Loucy (cell line): ENCODE results near the gene TRPM5.

Experiments
- H2AFZ ChIP-seq: fragments of 200-600 bp; sonication (generic); 2 replicates; pipeline ENCODE4 v1.6.0; 2016; ENCODE audit warnings: antibody characterized with exemption, mild to moderate bottlenecking, low read length, moderate library complexity
- H3F3A ChIP-seq: fragments of 200-600 bp; 2 replicates; pipeline ENCODE4 v1.6.0; 2016; ENCODE audit warnings: antibody characterized with exemption, low read depth, mild to moderate bottlenecking
- H3K27me3 ChIP-seq: fragments of 200-600 bp; sonication (generic); 2 replicates; pipeline ENCODE4 v1.6.1; 2014; ENCODE audit warnings: low read length, mild to moderate bottlenecking; ENCODE audit not compliant: insufficient read depth, poor library complexity, severe bottlenecking
- H3K36me3 ChIP-seq: fragments of 200-600 bp; sonication (generic); 2 replicates; pipeline ENCODE4 v1.6.1; 2016; ENCODE audit warnings: low read length; ENCODE audit not compliant: insufficient read depth
- H3K4me1 ChIP-seq: fragments of 200-600 bp; sonication (generic); 2 replicates; pipeline ENCODE4 v1.5.1; 2014; ENCODE audit warnings: low read length, mild to moderate bottlenecking; ENCODE audit not compliant: insufficient read depth, poor library complexity, severe bottlenecking
- H3K4me2 ChIP-seq: fragments of 200-600 bp; sonication (generic); 2 replicates; pipeline ENCODE4 v1.6.0; 2014; ENCODE audit warnings: antibody characterized with exemption, low read length, low read depth, mild to moderate bottlenecking; ENCODE audit not compliant: poor library complexity, severe bottlenecking
- H3K4me3 ChIP-seq: fragments of 200-600 bp; sonication (generic); 2 replicates; pipeline ENCODE4 v1.5.1; 2014; ENCODE audit warnings: low read length, mild to moderate bottlenecking, mixed read lengths; ENCODE audit not compliant: poor library complexity, severe bottlenecking
- H3K79me2 ChIP-seq: fragments of 200-600 bp; sonication (generic); 2 replicates; pipeline ENCODE4 v1.6.1; 2014; ENCODE audit warnings: low read length; ENCODE audit not compliant: insufficient read depth
- H3K9ac ChIP-seq: fragments of 200-600 bp; sonication (generic); 2 replicates; pipeline ENCODE4 v1.6.0; 2014; ENCODE audit warnings: mild to moderate bottlenecking, low read depth, low read length, moderate library complexity; ENCODE audit not compliant: poor library complexity, severe bottlenecking
- H3K9me2 ChIP-seq: fragments of 200-600 bp; sonication (generic); replicated peaks from 2 replicates; pipeline ENCODE4 v1.6.1; 2016; ENCODE audit warnings: low read depth, low read length, mixed read lengths
- H3K9me3 ChIP-seq: fragments of 200-600 bp; sonication (generic); 2 replicates; pipeline ENCODE4 v1.6.1; 2014; ENCODE audit warnings: mild to moderate bottlenecking, antibody characterized with exemption, low read length, low read depth; ENCODE audit not compliant: insufficient read depth
- H4K20me1 ChIP-seq: fragments of 200-600 bp; sonication (generic); 2 replicates; pipeline ENCODE4 v1.6.0; 2014; ENCODE audit warnings: antibody characterized with exemption, low read length, mild to moderate bottlenecking; ENCODE audit not compliant: insufficient read depth, poor library complexity, severe bottlenecking
- EZH2phosphoT487 ChIP-seq: fragments of 200-600 bp; IDR thresholded peaks from 2 replicates; pipeline ENCODE4 v1.6.1; 2018; ENCODE audit warnings: antibody characterized with exemption, mild to moderate bottlenecking, moderate library complexity, borderline replicate concordance
- TF ChIP-seq, protein P1 (sequence below): fragments of 200-600 bp; sonication (generic); conservative IDR thresholded peaks from 2 replicates; pipeline ENCODE4 v1.5.1; 2014; ENCODE audit warnings: mild to moderate bottlenecking, antibody characterized with exemption, low read length

Gene TRPM5

DNA sequence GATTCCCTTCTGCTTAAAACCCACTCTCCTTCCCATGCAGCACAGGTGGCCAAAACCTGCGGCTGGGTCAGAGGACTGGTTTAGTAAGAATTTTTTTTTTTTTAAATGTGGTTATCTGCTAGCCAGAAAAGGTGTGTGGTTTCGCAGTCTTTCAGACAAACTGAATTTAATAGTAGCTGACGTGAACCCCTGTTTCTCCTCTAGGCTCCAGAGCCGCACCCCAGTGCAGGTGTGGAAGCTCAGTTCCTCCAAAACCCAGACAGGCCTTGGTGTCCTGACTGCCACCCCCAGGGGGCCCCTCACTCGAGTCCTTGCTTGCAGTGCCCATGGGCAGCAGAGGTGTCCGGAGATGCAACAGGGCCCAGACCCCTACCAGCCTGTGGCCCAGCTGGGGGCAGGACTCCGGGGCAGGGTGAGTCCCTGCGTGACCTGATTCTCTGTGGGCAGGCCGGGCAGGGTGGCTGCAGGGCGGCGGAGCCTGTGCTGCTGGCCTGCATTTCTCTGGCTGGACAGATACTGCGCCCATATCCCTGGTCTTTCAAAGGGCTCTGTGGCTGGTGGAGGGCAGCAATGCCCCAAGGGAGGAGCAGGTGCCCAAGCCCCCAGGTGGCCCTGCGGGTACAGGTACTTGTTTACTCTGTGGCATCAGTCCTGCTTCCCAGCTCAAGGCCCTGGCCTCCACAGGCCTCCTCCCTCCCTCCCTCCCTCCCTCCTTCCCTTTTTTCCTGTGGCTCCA lies 15.7 kb upstream of the TRPM5 start:
- Histone ChIP-seq H3K9me2 (no peaks in the 10 kb centered on the region), H4K20me1 (no peaks in the 10 kb centered on the region), H2AFZ (no peak overlapping the region), H3F3A (no peaks in the 10 kb centered on the region), H3K27me3 (no peaks in the 10 kb centered on the region), H3K4me2 (no peak overlapping the region), H3K9me3 (no peaks in the 10 kb centered on the region), H3K4me1 (no peaks in the 10 kb centered on the region), H3K4me3 (no peak overlapping the region), H3K9ac (no peak overlapping the region), H3K36me3 (no peaks in the 10 kb centered on the region), H3K79me2 (no peaks in the 10 kb centered on the region)
- no peak for TF ChIP-seq EZH2phosphoT487
- TF ChIP-seq, protein P1, sequence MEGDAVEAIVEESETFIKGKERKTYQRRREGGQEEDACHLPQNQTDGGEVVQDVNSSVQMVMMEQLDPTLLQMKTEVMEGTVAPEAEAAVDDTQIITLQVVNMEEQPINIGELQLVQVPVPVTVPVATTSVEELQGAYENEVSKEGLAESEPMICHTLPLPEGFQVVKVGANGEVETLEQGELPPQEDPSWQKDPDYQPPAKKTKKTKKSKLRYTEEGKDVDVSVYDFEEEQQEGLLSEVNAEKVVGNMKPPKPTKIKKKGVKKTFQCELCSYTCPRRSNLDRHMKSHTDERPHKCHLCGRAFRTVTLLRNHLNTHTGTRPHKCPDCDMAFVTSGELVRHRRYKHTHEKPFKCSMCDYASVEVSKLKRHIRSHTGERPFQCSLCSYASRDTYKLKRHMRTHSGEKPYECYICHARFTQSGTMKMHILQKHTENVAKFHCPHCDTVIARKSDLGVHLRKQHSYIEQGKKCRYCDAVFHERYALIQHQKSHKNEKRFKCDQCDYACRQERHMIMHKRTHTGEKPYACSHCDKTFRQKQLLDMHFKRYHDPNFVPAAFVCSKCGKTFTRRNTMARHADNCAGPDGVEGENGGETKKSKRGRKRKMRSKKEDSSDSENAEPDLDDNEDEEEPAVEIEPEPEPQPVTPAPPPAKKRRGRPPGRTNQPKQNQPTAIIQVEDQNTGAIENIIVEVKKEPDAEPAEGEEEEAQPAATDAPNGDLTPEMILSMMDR: no peak

DNA sequence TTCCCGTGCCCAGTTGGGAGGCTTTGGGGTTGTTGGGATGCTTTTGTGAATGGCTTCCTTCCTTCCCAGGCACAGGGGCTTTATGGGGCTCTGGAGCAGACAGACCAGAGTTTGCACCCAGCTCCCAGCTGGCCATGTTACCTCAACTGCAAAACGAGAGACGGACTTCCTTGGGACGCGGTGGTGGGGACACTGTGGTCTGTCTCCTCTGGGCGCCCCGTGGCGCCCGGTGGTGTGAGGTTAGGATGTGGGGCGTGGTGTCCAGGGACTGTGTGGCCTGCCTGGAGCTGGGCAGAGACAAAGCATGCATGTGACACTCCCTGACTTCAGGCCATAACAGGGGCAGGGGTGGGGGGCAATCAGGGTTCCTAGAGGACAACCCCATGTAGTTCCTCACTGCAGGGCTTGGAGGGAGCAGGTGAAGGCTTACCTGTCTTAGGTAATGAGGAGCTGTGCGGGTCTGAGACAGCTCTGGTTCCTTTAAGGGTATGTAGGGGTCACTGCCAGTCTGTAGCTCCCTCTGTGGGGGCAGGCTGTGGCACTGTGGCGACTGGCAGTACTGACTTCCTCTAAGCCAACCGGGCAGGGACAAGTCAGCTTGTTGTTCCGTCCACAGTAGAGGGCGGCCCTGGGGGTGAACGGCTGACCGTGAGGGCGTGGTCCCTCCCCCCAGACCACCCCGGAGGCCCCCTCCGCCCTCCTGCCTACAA lies 14.9 kb upstream of the TRPM5 start:
- no peak overlapping the region for H3K4me2 ChIP-seq
- H3K79me2 ChIP-seq: no peaks in the 10 kb centered on the region
- no peak overlapping the region for H3K4me3 ChIP-seq
- no peak overlapping the region for H3K9ac ChIP-seq
- H4K20me1 ChIP-seq: no peaks in the 10 kb centered on the region
- no peaks in the 10 kb centered on the region for H3F3A ChIP-seq
- no peaks in the 10 kb centered on the region for H3K9me2 ChIP-seq
- no peak overlapping the region for H2AFZ ChIP-seq
- no peaks in the 10 kb centered on the region for H3K9me3 ChIP-seq
- TF ChIP-seq, protein P1: no peak
- no peak for TF ChIP-seq EZH2phosphoT487
- no peaks in the 10 kb centered on the region for H3K36me3 ChIP-seq
- H3K4me1 ChIP-seq: no peaks in the 10 kb centered on the region
- H3K27me3 ChIP-seq: no peaks in the 10 kb centered on the region

DNA sequence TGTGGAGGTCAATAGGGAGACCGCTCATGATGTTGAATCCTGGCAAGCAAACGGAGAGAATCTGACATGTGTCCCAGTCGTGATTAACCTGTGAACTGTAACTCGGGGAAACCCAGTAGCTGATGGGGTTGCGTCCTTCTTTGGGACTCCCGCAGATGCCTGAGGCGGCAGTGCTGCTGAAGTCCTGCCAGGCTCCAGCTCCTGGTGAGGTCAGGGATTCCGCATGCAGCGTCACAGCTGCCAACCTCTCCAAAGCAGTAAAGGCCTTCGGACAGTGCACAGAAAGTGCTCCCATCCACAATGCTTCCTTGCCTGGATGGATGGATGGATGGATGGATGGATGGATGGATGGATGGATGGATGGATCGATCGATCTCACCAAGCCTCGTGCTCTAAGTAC lies 14.0 kb upstream of the TRPM5 start:
- Histone ChIP-seq H3K4me1 (no peaks in the 10 kb centered on the region), H3K79me2 (no peaks in the 10 kb centered on the region), H2AFZ (no peak overlapping the region), H3F3A (no peaks in the 10 kb centered on the region), H3K9ac (no peak overlapping the region), H3K4me2 (no peak overlapping the region), H3K27me3 (no peaks in the 10 kb centered on the region), H3K9me3 (no peaks in the 10 kb centered on the region), H3K4me3 (no peak overlapping the region), H4K20me1 (no peaks in the 10 kb centered on the region), H3K9me2 (no peaks in the 10 kb centered on the region), H3K36me3 (no peaks in the 10 kb centered on the region)
- no peak for TF ChIP-seq EZH2phosphoT487
- TF ChIP-seq, protein P1: no peak
